ENCODE results near the gene ALOXE3. TPM values are rescaled to one million over a fixed set of nuclear protein-coding genes. Genes with fewer than 3 reads are reported as not detected.
A peak's percentile ranks its signal among the peaks of the same experiment; 100 is the strongest.

ALOXE3 gene
- total and polyA plus RNA-seq, 2 of the 8 experiments (the other 6 are each of a cell fraction or from before 2014, with no cell fraction given): 0.26 TPM; not detected in 1

GRCh38 chr17:8117980-8118768, at the start of gene ALOXE3 (continued):
- TF ChIP-seq MAX (IDR thresholded peaks at IDR 0.05): 0 out of 2 replicates have a peak, but pooled peaks have one; percentile 16
- TF ChIP-seq SAP30 (IDR thresholded peaks at IDR 0.05; ENCODE audit: insufficient read depth, insufficient replicate concordance, low read length): peak; percentile 91

Data from H1 (cell line).